Stimulated activated CD4-positive, alpha-beta T cell treated with anti-CD3 and anti-CD28 coated beads, Interleukin-1b, Interleukin-23, amount 100 ng/mL, for 1 hour (primary cell): Measurements from ENCODE around the gene RNF157.
"Not testable (repeated sequence)": the region's sequence is repeated elsewhere in the genome, so short reads cannot be mapped to it uniquely, and the experiment has no call there.

Experiments used
- DNase-seq, 2 donors: peaks; one replicate each; pipeline ENCODE4 v3.0.0-alpha.2; 2020; ENCODE audit warnings: low read depth in 2 of 2

Gene RNF157

DNA sequence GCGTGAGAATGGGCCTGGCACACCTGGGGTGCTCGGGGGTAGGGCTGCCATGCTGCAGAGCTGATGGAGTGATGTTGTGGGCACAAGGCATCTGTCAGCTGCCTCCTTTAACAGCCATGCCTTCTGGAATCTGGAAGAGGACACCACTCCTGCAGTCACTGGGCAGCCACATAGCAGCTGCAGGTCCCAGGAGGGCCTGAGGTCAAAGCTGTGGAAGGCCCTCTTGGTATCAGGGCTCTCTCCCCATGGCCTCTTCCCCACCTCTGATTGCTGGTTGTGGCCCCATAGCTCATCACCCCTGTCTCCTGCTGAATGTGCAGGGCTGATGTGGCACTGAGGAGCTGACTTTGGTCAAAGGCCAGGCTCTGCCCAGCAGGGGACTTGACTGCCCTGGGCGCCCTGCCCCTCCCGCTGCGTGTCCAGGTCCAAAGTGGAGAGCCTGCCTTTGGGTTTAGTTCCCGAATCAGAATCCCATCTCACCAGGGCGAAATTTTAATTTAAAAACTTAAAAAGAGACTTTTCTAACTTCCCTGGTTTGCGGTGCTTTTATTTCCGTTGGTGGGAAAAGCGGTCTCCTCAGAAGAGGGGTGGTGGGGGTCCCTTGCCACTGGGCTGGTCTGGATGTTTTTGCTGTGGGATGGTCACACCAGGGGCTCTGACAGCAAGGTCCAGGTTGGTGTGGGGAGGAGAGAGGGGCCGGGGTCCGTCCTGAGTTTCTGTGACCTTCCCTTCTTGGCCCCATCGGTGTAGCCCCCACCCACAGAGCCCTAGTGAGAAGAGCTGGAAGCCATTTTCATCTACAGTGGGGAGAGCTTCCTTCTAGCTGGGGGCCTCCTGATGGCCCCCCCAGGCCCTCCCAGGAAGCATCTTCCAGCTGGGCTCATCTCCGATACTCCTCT, 30.7 kb upstream of the RNF157 start:
- DNase-seq, result no peak

GRCh38 chr17:76270127-76270592, 29.9 kb upstream of the RNF157 start:
- DNase-seq, result no peak

DNA sequence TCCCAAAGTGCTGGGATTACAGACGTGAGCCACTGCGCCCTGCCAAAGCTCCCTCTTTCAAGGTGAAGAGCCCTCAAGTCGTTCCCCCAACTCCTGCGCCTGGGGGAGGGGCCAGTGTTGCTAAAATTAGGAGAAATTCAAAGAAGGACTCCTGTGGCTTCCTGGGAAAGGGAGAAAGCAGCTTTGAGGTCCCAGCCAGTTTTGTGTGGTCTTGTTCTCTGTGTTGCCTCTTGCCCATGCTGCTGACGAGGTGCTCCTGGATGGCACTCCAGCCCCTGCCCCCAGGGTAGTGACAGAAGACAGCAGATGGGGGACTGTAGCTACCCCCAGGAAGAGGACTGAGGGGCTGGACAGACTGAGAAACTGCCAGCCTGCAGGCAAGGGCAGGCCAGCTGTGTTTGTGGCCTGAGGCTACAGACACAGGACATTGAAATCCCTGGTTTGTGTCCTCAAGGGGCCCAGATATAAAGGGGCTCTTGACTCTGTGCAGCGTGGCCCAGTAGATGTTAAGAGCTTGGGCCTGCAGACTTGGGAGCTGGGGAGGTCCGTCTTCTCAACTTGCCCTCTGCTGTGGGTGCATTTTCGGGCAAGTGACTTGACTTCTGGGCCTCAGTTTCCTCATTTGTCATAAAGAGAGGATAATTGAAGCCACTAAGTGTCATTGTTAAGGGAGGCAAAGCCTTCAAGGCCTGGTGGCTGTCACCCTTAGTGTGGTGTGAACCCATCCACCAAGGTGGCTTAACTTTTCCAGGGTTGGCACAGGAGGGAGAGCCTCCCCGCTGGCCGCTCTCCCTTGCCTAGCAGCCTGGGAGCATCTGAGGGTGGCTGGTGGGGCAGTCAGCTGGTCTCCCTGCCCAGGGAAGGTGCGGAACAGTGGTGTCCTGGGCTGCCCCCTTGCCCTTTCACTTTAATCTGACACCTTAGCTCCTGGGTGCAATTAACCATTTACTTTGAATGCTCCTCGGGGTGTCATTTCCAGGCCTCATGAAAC, 29.0 kb upstream of the RNF157 start:
- DNase-seq, result no peak

- peak in 1 of 2 donors; percentile 57 for DNase-seq
Observed at GRCh38 chr17:76268015-76268749, 27.9 kb upstream of the RNF157 start.

- not testable (repeated sequence) for DNase-seq
Observed at GRCh38 chr17:76267581-76268001, 27.3 kb upstream of the RNF157 start.

- DNase-seq, result no peak
Observed at GRCh38 chr17:76267051-76267576, 26.8 kb upstream of the RNF157 start.

GRCh38 chr17:76266244-76266938, 26.1 kb upstream of the RNF157 start:
- DNase-seq, result no peak

DNA sequence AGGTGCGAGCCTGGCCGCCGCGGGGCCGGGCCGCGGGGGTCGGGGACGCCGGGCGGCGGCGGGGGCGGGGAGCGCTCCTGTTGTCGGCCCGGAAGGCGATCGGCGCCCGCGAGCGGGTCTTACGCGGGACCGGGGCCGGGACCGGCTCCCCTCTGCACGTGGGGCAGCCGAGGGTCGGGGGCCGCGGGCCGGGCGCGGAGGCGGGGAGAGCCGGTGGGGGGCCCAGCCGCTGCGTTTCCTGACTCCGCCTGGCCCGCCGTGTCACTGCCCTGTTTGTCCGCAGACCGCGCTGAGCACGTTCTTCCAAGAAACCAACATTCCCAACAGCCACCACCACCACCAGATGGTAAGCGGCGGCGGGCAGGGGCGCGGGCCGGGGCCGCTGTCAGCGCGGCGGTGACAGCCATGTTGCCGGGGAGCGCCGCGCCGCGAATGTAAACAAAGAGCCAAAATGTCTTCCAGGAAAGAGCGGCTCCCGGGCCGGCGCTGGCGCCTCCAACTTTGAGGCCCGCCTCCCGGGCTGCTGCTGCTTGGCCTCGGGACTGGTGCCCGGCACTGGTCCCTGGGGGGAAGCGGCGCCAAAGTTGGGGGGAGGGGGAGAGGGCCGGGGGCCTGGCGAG, 25.4 kb upstream of the RNF157 start:
- no peak for DNase-seq

- peak; percentile 93 to 98 for DNase-seq
Observed at GRCh38 chr17:76264755-76265623, 24.7 kb upstream of the RNF157 start, which contains the start of gene UBALD2. Gene UBALD2, plus strand, starts transcription at chr17:76265348. Its CDS starts 158 bp downstream, at chr17:76265506.

DNA sequence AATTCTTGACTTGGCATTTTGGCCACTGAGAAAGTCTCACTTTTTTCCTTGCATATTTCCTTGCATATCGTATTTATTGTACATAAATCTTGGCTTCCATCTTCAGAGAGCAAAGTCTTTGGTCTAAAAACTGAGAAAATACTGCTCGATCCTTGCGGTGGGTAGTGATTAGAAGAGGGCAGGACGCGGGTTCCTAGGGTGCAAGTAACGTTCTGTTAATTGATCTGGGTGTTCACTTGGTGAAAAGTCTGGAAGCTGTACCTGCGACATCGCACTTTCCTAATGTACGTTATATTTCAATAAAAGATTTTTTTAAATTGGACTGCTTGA, 24.1 kb upstream of the RNF157 start:
- no peak for DNase-seq

DNA sequence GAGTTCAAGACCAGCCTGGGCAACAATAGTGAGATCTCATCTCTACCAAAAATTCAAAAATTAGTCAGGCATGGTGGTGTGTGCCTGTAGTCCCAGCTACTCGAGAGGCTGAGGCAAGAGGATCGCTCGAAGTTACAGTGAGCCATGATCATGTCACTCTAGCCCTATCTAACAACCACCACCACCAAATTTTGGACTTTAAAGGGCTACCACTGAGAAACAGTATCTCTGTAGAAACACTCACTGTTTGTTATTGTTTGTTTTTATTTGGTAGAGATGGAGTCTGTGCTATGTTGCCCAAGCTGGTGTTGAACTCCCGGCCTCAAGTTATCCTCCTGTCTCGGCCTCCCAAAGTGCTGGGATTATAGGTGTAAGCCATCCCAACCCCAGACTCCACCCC, 23.6 kb upstream of the RNF157 start:
- no peak for DNase-seq

DNA sequence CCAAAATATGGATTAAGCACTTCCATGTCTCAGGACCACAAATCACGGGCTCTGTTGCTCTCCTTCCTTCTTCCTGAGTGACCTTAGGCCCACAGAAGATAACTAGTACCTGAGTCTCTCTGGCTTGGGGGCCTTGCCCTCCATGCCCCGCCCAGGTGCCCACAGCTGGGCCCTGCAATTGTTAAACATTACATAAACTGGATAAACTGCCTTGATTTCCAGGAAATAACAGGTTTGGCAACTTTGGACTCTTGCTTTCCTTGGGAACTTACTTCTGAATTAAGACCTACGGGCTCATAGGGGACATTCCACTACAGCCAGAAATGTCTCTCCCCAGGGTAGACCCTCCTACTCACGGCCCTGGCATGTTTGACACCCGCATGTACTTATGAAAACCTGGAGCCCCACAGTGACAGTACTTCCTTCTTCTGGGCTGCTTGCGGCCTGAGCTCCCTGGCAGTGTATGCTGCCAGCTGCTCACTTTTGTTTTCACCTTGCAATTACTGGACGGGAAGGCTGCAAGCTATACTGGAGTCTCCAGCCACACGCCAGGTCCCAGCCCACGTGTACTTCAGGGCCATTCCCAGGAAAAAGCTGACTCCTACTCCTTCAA, 22.5 kb upstream of the RNF157 start:
- no peak for DNase-seq

DNA sequence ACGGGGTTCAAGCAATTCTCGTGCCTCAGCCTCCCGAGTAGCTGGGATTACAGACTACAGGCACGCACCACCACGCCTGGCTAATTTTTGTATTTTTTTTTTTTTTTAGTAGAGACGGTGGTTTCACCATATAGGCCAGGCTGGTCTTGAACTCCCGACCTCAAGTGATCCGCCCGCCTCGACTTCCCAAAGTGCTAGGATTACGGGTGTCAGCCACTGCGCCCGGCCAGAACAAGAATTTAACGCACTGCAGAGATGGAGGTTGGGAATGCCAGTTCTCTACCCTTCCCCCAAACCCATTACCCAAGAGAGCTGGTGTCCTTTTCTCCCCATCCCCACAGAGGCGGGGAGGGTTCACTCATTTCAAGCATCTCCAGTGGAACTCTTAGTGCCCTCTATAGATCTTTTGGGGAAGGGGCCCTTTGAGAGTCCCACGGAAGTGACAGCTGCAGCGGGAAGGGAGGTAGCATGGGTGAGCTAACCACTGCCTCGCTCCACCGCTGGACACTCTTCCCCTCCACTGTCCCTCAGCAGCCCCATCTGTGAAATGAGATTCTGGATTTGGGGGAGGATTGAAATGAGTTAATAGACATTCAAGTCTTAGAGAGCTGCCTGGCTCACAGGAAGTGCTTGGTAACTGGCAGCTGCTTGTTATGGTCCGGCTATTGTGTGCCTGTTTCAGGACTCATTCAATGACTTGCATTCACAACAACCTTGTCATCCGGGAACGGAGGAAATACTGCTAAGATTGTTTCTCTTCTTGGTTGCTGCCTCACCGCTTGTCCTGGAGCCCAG, 21.3 kb upstream of the RNF157 start:
- DNase-seq, result no peak

GRCh38 chr17:76260669-76261068, 20.4 kb upstream of the RNF157 start:
- no peak for DNase-seq

DNA sequence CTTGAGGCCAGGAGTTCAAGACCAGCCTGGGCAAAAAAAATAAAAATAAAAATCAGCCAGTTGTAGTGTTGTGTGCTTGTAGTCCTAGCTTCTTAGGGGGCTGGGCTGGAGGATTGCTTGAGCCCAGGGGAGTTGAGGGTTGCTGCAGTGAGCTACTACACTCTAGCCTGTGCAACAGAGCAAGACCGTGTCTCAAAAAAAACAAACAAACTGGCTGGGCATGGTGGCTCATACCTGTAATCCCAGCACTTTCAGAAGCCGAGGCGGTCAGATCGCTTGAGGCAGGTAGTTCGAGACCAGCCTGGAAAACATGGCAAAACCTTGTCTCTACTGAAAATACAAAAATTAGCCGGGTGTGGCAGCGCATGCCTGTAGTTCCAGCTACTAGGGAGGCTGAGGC, 19.9 kb upstream of the RNF157 start:
- no peak for DNase-seq

- DNase-seq, result not testable (repeated sequence)
Observed at GRCh38 chr17:76256430-76257050, 16.2 kb upstream of the RNF157 start.

DNA sequence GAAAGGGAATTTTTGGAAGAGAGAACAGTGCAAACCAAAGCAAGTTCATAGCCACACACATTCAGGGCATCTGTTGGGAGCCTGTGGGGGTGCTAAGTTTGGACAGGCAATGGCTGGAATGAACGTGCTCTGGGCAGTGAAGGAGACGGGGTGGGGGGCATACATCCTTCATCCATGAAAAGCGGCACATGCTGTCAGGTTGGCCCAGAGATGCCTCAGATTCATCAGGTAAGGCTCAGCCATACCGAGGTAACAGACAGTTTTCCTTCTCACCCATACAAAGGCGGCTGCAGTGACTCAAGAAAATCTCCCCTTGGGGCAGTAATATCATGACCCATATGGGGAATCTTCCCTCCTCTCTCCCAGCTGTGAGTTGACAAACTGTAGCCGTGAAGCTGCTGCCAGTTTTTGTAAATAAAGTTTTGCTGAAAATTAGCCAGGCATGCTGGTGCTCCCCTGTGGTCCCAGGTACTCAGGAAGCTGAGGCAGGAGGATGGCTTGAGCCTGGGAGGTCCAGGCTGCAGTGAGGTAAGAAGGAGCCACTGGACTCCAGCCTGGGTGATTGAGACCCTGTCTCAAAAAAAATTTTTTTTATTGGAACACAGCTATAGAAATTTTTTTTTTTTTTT, 15.6 kb upstream of the RNF157 start:
- no peak for DNase-seq
